ENCODE measurements around the gene PSMB7.

GRCh38 chr9:124334568-124335319 is 80.5 kb downstream of the PSMB7 start:
- TF ChIP-seq ZNF175 (tag by site-specific recombination; IDR thresholded peaks at IDR 0.05) (no peak), ZNF660 (tag by site-specific recombination; IDR thresholded peaks at IDR 0.05) (no peak), ZNF174 (tag by site-specific recombination; IDR thresholded peaks at IDR 0.05) (no peak), KLF1 (tag by site-specific recombination; IDR thresholded peaks at IDR 0.05) (no peak)

Data from HEK293 (cell line).